ENCODE data around the gene OSBP2. TPM values are rescaled to one million over a fixed set of nuclear protein-coding genes. Genes with fewer than 3 reads are reported as not detected.
"Not testable (repeated sequence)": the region's sequence is repeated elsewhere in the genome, so short reads cannot be mapped to it uniquely, and the experiment has no call there.

The OSBP2 gene
- total and polyA plus RNA-seq, 8 donors = 1.9 to 3.3 (median 2.6) TPM

DNA sequence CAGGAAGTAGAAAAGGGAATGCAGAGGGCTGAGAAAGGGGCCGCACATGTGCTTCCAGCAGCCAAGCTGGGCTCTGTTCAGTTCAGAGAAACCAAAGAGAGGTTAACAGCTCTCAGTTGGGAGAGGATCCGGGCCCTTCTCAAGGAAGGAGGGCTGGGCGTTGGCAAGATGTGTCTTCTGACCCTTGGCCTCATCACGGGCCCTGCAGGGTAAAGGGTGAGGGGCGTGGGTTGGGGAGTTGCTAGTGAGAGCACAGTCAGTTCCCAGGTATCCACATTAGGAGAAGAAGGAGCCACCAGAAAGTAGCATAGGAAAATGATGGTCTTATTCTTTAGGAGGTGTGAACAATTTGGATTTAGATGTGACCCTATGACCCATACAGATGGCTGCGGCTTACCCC is 73.0 kb downstream of the OSBP2 start:
- H3K9me3 ChIP-seq = no peaks in the 10 kb centered on the region
- no peak for ATAC-seq
- WGBS, 2 donors = 82 to 85% methylated on average over 6 of the region's 6 CpGs
- H3K27me3 ChIP-seq = no peaks in the 10 kb centered on the region
- no peaks in the 10 kb centered on the region for H3K4me1 ChIP-seq
- H3K4me3 ChIP-seq = no peak overlapping the region
- H3K36me3 ChIP-seq = no peaks in the 10 kb centered on the region
- intact Hi-C loops (cut with DNase I) = loop anchor here in 1 of 3 donors (10.0 kb wide), 2 partner anchors 117 to 157 kb away; no protein-coding TSS in a partner anchor
- no peak for FAIRE-seq
- no peak overlapping the region for H3K27ac ChIP-seq
- DNase-seq = no peak
- TF ChIP-seq, protein P1, sequence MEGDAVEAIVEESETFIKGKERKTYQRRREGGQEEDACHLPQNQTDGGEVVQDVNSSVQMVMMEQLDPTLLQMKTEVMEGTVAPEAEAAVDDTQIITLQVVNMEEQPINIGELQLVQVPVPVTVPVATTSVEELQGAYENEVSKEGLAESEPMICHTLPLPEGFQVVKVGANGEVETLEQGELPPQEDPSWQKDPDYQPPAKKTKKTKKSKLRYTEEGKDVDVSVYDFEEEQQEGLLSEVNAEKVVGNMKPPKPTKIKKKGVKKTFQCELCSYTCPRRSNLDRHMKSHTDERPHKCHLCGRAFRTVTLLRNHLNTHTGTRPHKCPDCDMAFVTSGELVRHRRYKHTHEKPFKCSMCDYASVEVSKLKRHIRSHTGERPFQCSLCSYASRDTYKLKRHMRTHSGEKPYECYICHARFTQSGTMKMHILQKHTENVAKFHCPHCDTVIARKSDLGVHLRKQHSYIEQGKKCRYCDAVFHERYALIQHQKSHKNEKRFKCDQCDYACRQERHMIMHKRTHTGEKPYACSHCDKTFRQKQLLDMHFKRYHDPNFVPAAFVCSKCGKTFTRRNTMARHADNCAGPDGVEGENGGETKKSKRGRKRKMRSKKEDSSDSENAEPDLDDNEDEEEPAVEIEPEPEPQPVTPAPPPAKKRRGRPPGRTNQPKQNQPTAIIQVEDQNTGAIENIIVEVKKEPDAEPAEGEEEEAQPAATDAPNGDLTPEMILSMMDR (IDR thresholded peaks at IDR 0.05) = no peak

DNA sequence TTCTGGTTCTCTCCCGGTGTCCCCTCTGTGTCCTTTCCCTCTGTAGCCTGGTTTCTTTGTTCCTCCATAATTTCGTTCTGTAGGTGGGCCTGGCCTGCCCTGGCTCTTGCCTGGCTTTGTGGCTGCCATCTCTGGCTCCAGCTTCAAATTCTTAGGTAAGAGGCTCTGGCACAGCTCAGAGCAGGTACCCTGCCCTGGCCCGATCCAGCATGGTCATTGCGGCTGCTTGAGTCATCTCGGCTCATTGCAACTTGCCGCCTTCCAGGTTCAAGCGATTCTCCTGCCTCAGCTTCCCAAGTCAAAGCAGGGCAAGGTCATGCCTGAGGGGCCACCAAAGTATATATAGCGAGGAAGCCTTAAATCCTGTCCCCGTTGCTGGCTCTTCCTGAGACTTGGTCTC is 76.0 kb downstream of the OSBP2 start:
- no peaks in the 10 kb centered on the region for H3K27me3 ChIP-seq
- H3K36me3 ChIP-seq = no peaks in the 10 kb centered on the region
- no peak overlapping the region for H3K27ac ChIP-seq
- WGBS, 2 donors = 92 to 98% methylated on average over 9 of the region's 9 CpGs
- no peak for ATAC-seq
- TF ChIP-seq, protein P1 (IDR thresholded peaks at IDR 0.05) = no peak
- intact Hi-C loops (cut with DNase I) = no loop called here
- no peaks in the 10 kb centered on the region for H3K9me3 ChIP-seq
- H3K4me1 ChIP-seq = no peaks in the 10 kb centered on the region
- H3K4me3 ChIP-seq = no peak overlapping the region
- FAIRE-seq = no peak
- no peak for DNase-seq

DNA sequence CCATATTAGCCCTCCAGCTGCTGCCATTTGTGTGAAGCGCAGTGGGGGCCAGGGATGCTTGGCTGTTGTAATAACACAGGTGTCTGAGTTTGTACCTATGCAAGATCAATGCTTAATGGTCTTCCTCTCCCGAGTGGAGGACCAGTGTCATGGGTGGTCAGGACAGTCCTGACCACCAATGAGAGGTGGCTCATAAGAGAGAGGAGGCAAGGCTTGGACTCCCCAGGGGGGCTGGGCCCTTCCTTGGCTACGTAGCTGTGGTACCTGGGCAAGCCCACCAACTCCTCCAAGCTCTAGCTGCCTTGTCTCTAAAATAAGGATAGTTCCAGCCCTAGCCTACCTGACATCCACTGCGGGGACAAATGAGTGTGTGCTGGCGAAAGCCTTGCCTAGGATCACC is 79.2 kb downstream of the OSBP2 start:
- intact Hi-C loops (cut with DNase I) = no loop called here
- TF ChIP-seq, protein P1 (IDR thresholded peaks at IDR 0.05) = no peak
- WGBS, 2 donors = 91 to 94% methylated on average over 5 of the region's 5 CpGs
- Histone ChIP-seq H3K27me3 (no peaks in the 10 kb centered on the region), H3K4me1 (no peaks in the 10 kb centered on the region), H3K27ac (no peak overlapping the region), H3K9me3 (no peaks in the 10 kb centered on the region), H3K36me3 (no peaks in the 10 kb centered on the region), H3K4me3 (no peak overlapping the region)
- no peak for DNase-seq
- FAIRE-seq = no peak
- ATAC-seq = no peak

DNA sequence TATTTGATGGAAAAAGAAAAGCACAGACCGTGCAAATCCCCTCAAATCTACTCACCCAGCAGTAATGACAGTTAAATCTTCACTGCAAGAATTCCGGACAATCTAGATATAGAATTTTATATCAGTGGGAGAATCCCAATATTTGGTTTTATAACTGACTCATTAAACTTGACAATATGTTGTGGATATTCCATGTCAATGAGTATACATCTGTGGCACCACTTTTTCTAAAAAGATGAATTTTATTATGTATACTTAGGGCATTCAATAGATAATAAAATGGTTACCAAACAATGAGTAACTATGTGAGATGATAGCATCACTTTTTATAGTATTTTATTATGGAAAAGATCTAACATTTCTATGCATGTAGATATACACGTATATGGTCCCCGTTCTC is 79.9 kb downstream of the OSBP2 start:
- ATAC-seq = no peak
- no peaks in the 10 kb centered on the region for H3K36me3 ChIP-seq
- no peaks in the 10 kb centered on the region for H3K4me1 ChIP-seq
- WGBS, 2 donors = 91 to 92% methylated on average over 4 of the region's 4 CpGs
- TF ChIP-seq, protein P1 (IDR thresholded peaks at IDR 0.05) = no peak
- no peak for FAIRE-seq
- H3K27me3 ChIP-seq = no peaks in the 10 kb centered on the region
- DNase-seq = no peak
- H3K4me3 ChIP-seq = no peak overlapping the region
- no peak overlapping the region for H3K27ac ChIP-seq
- no peaks in the 10 kb centered on the region for H3K9me3 ChIP-seq
- intact Hi-C loops (cut with DNase I) = no loop called here

DNA sequence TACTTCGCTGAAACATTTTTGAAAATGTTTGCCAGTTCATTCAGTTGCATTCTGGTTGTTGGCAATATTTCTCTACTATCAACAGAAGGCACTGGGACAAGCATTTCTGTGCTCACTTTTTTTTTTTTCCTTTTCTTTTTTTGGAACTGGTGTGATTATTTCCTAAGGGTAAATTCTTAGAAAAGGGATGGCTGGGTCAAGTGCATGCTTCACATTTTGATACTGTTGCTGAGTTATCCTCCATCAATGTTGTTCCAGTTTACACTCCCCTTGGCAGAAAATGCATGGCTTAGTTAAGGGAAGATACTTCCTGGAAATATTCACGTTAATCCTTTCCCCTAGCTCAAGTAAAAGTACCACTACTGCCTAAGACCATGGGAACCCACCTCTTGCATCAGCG is 81.8 kb downstream of the OSBP2 start:
- intact Hi-C loops (cut with DNase I) = no loop called here
- no peak for ATAC-seq
- Histone ChIP-seq H3K27ac (no peak overlapping the region), H3K4me1 (no peaks in the 10 kb centered on the region), H3K27me3 (no peaks in the 10 kb centered on the region), H3K9me3 (no peaks in the 10 kb centered on the region), H3K36me3 (no peaks in the 10 kb centered on the region), H3K4me3 (no peak overlapping the region)
- WGBS, 2 donors = 81% methylated on average over 3 of the region's 3 CpGs
- no peak for DNase-seq
- FAIRE-seq = no peak
- TF ChIP-seq, protein P1 (IDR thresholded peaks at IDR 0.05) = no peak

DNA sequence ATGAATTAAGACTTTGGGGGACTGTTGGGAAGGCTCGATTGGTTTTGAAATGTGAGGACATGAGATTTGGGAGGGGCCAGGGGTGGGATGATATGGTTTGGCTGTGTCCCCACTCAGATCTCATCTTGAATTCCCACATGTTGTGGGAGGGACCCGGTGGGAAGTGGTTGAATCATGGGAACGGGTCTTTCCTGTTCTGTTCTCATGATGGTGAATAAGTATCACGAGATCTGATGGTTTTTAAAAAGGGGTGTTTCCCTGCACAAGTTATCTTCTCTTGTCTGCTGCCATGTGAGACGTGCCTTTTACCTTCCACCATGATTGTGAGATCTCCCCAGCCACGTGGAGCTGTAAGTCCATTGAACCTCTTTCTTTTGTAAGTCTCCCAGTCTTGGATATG is 82.5 kb downstream of the OSBP2 start:
- H3K9me3 ChIP-seq; DNase-seq; intact Hi-C loops (cut with DNase I); H3K4me1 ChIP-seq; H3K4me3 ChIP-seq; FAIRE-seq; H3K27ac ChIP-seq; H3K27me3 ChIP-seq; H3K36me3 ChIP-seq; ATAC-seq: not testable (repeated sequence)
- 71 to 72% methylated on average over 6 of the region's 6 CpGs for WGBS, 2 donors

Measured in pancreas (tissue), 10 donors.